Sigmoid colon (tissue), 7 donors: Measurements from ENCODE around the gene ARG2. TPM values are rescaled to one million over a fixed set of nuclear protein-coding genes. Genes with fewer than 3 reads are reported as not detected.
A peak's percentile ranks its signal among the peaks of the same experiment; 100 is the strongest.

Experiments used
- DNase-seq: peaks from one replicate; pipeline ENCODE4 v3.0.0-alpha.2; 2019
- H3K27ac ChIP-seq, 4 donors: fragments of 200-600 bp; sonication (generic); one replicate each; pipeline ENCODE4 v1.5.1; 2016 to 2019; ENCODE audit warnings: mild to moderate bottlenecking in 1 of 4
- H3K27me3 ChIP-seq, 3 donors: fragments of 200-600 bp; sonication (generic); one replicate each; pipeline ENCODE4 v1.5.1; 2019; ENCODE audit warnings: mild to moderate bottlenecking in 1 of 3
- H3K36me3 ChIP-seq, 4 donors: fragments of 200-600 bp; sonication (generic); one replicate each; pipeline ENCODE4 v1.5.1; 2016 to 2019
- H3K4me1 ChIP-seq, 4 donors: fragments of 200-600 bp; sonication (generic); one replicate each; pipeline ENCODE4 v1.5.1; 2017 to 2019
- H3K4me3 ChIP-seq, 4 donors: fragments of 200-600 bp; sonication (generic); one replicate each; pipeline ENCODE4 v1.5.1; 2017 to 2019; ENCODE audit warnings: mild to moderate bottlenecking in 2 of 4, moderate library complexity in 1 of 4
- H3K9me3 ChIP-seq, 4 donors: fragments of 200-600 bp in 3 of 4; sonication (generic) in 3 of 4; one replicate each; pipeline versions ENCODE4 v1.5.1 to v1.6.1; 2013 to 2019
- EP300 ChIP-seq, 4 donors: sonication (generic); formaldehyde crosslinking; IDR thresholded peaks; one replicate each; pipeline ENCODE4 v1.6.1; 2017; ENCODE audit warnings: antibody characterized with exemption in 4 of 4
- POLR2A ChIP-seq, 2 donors: fragments of 450-650 bp; IDR thresholded peaks; one replicate each; pipeline ENCODE4 v1.6.1; 2016; ENCODE audit warnings: antibody characterized with exemption in 2 of 2, mild to moderate bottlenecking in 2 of 2, moderate library complexity in 2 of 2
- POLR2AphosphoS5 ChIP-seq, 4 donors: sonication (generic); formaldehyde crosslinking; IDR thresholded peaks; one replicate each; pipeline ENCODE4 v1.6.1; 2017; ENCODE audit warnings: antibody characterized with exemption in 4 of 4
- WGBS, 2 donors: extraction: QIAGEN DNeasy Blood & Tissue Kit; methylation state at CpG; one replicate each; pipeline ENCODE4 v1.1.7; 2013; 5-methylcytosine and 5-hydroxymethylcytosine counted together
- intact Hi-C: fragments of 100-400 bp; cut with DNase I; formaldehyde crosslinking; loops from one replicate; pipeline ENCODE4 v1.15.1; 2023
- polyA plus RNA-seq, 3 donors: library from polyadenylated mRNA; stranded (reverse); fragments of 200-250 nt; gene quantifications; one replicate each; pipeline ENCODE4 v1.2.3, GENCODE V29; 2013
- total RNA-seq, 4 donors: library from RNA; depleted of rRNA; stranded (reverse); fragments of >200 nt; gene quantifications; one replicate each; pipeline ENCODE4 v1.1.0, GENCODE V29; 2016
- TF ChIP-seq, protein P1 (sequence below), 4 experiments: fragments of 450-650 bp in 3 of 4; fragments of 200-600 bp in 1 of 4; IDR thresholded peaks; one replicate each; pipeline ENCODE4 v1.5.1; 2016 to 2019; ENCODE audit warnings: antibody characterized with exemption in 4 of 4, mild to moderate bottlenecking in 3 of 4, moderate library complexity in 2 of 4
- donor health status: healthy with polysubstance abuse.
- donor health status: Bipolar disorder and iron deficiency.
- donor health status: healthy.

The ARG2 gene
- total and polyA plus RNA-seq, 7 donors: 0.60 to 59.2 (median 5.7) TPM

DNA sequence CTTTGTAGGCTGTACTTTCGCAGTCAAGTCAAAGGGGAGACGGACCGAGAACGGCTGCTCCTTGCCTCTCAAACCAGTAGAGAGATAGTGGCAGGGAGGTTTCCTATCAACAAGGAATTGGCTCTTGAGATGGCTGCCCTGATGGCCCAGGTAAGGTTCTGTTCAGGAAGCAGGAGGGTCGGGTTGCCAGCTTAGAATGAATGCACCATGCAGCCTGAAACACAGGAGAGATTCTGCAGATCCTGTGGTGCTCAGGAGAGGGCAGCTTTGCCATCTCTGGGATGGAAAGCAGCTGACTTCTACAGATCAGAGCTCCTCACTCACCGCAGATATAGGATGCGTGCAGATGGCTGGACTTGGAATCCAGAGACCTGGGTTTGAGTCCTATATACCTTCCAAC lies 37.7 kb upstream of the ARG2 start:
- TF ChIP-seq EP300 (IDR thresholded peaks at IDR 0.05) (no peak), POLR2AphosphoS5 (IDR thresholded peaks at IDR 0.05) (no peak), POLR2A (IDR thresholded peaks at IDR 0.05) (no peak)
- TF ChIP-seq, protein P1, sequence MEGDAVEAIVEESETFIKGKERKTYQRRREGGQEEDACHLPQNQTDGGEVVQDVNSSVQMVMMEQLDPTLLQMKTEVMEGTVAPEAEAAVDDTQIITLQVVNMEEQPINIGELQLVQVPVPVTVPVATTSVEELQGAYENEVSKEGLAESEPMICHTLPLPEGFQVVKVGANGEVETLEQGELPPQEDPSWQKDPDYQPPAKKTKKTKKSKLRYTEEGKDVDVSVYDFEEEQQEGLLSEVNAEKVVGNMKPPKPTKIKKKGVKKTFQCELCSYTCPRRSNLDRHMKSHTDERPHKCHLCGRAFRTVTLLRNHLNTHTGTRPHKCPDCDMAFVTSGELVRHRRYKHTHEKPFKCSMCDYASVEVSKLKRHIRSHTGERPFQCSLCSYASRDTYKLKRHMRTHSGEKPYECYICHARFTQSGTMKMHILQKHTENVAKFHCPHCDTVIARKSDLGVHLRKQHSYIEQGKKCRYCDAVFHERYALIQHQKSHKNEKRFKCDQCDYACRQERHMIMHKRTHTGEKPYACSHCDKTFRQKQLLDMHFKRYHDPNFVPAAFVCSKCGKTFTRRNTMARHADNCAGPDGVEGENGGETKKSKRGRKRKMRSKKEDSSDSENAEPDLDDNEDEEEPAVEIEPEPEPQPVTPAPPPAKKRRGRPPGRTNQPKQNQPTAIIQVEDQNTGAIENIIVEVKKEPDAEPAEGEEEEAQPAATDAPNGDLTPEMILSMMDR (IDR thresholded peaks at IDR 0.05): no peak
- no peaks in the 10 kb centered on the region for H3K4me1 ChIP-seq
- H3K9me3 ChIP-seq: no peaks in the 10 kb centered on the region
- WGBS, 2 donors: 88 to 92% methylated on average over 7 of the region's 7 CpGs
- no peak for DNase-seq
- no peaks in the 10 kb centered on the region for H3K27me3 ChIP-seq
- intact Hi-C loops: no loop called here
- no peak overlapping the region for H3K4me3 ChIP-seq
- peaks cover 0 to 19% (median 2%) of the 10 kb centered on the region in 4 donors for H3K36me3 ChIP-seq
- no peak overlapping the region for H3K27ac ChIP-seq

- no peaks in the 10 kb centered on the region for H3K9me3 ChIP-seq
- H3K27ac ChIP-seq: no peak overlapping the region
- no peak overlapping the region for H3K4me3 ChIP-seq
- intact Hi-C loops: no loop called here
- no peaks in the 10 kb centered on the region for H3K4me1 ChIP-seq
- H3K27me3 ChIP-seq: no peaks in the 10 kb centered on the region
- 84 to 89% methylated on average over 6 of the region's 6 CpGs for WGBS, 2 donors
- no peak for DNase-seq
- no peak for TF ChIP-seq EP300 (IDR thresholded peaks at IDR 0.05)
- TF ChIP-seq, protein P1 (IDR thresholded peaks at IDR 0.05): peak; percentile 34 to 54 (median 42)
- peaks cover 0 to 30% (median 4%) of the 10 kb centered on the region in 4 donors for H3K36me3 ChIP-seq
Observed at GRCh38 chr14:67583711-67584644, 35.7 kb upstream of the ARG2 start.

- H3K36me3 ChIP-seq: peaks cover 0 to 40% (median 7%) of the 10 kb centered on the region in 4 donors
- no peaks in the 10 kb centered on the region for H3K9me3 ChIP-seq
- H3K27me3 ChIP-seq: no peaks in the 10 kb centered on the region
- TF ChIP-seq POLR2AphosphoS5 (IDR thresholded peaks at IDR 0.05) (no peak), POLR2A (IDR thresholded peaks at IDR 0.05) (no peak), EP300 (IDR thresholded peaks at IDR 0.05) (no peak)
- TF ChIP-seq, protein P1 (IDR thresholded peaks at IDR 0.05): no peak
- no peak overlapping the region for H3K27ac ChIP-seq
- WGBS, 2 donors: 96 to 97% methylated on average over 3 of the region's 3 CpGs
- DNase-seq: no peak
- no peak overlapping the region for H3K4me3 ChIP-seq
- H3K4me1 ChIP-seq: no peaks in the 10 kb centered on the region
- intact Hi-C loops: no loop called here
Observed at GRCh38 chr14:67584978-67585377, 34.7 kb upstream of the ARG2 start.

DNA sequence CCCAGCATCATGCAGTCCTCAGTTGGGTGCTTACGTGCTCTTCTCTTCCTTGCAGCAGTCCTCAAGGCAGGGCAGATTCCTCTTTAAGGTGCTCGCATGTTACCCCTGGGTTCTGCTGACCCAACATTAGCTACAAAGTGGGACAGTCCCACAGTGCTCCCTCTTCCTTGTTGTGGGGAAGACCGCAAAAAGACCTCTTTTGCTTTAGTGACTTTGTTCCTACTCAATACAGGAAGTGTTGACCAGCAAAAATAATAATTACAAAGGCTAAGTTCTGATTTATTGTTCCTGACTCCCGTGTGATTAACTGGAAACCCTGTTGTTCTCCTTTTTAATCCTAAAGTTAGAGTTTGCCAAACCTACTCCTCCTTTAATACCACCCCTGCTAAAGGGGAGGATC lies 33.4 kb upstream of the ARG2 start:
- Histone ChIP-seq H3K27me3 (no peaks in the 10 kb centered on the region), H3K36me3 (peaks cover 0 to 43% (median 9%) of the 10 kb centered on the region in 4 donors), H3K27ac (no peak overlapping the region), H3K4me1 (no peaks in the 10 kb centered on the region), H3K9me3 (no peaks in the 10 kb centered on the region), H3K4me3 (no peak overlapping the region)
- TF ChIP-seq POLR2A (IDR thresholded peaks at IDR 0.05) (no peak), POLR2AphosphoS5 (IDR thresholded peaks at IDR 0.05) (no peak), EP300 (IDR thresholded peaks at IDR 0.05) (no peak)
- TF ChIP-seq, protein P1 (IDR thresholded peaks at IDR 0.05): no peak
- 70 to 77% methylated on average over 4 of the region's 4 CpGs for WGBS, 2 donors
- intact Hi-C loops: no loop called here
- DNase-seq: no peak
